SU-DHL-6 (cell line): ENCODE measurements around the gene GRIFIN.

ENCODE experiments used
- H2AFZ ChIP-seq: fragments of 200-600 bp; sonication (generic); 2 replicates; pipeline ENCODE4 v1.6.1; 2014; ENCODE audit warnings: low read depth, mild to moderate bottlenecking, moderate library complexity, mixed read lengths, antibody characterized with exemption, low read length; ENCODE audit not compliant: severe bottlenecking
- H3F3A ChIP-seq: fragments of 200-600 bp; shearing (Covaris generic); 2 replicates; pipeline ENCODE4 v1.6.0; 2016; ENCODE audit warnings: antibody characterized with exemption, mild to moderate bottlenecking; ENCODE audit not compliant: insufficient read depth
- H3K27ac ChIP-seq: fragments of 200-600 bp; sonication (generic); 2 replicates; pipeline ENCODE4 v1.5.1; 2016; ENCODE audit warnings: low read depth, mild to moderate bottlenecking, low read length, moderate library complexity, mixed read lengths
- H3K27me3 ChIP-seq: fragments of 200-600 bp; sonication (generic), shearing (Covaris generic); 2 replicates; pipeline ENCODE4 v1.6.0; 2014; ENCODE audit warnings: mild to moderate bottlenecking, low read length
- H3K36me3 ChIP-seq: fragments of 200-600 bp; sonication (generic); 2 replicates; pipeline ENCODE4 v1.6.1; 2014; ENCODE audit warnings: mild to moderate bottlenecking, low read length, mixed read lengths
- H3K4me2 ChIP-seq: fragments of 300-600, 200-600 bp; shearing (Covaris generic), sonication (generic); 2 replicates; pipeline ENCODE4 v1.6.0; 2014; ENCODE audit warnings: low read length, low read depth, mild to moderate bottlenecking; ENCODE audit not compliant: poor library complexity, severe bottlenecking
- H3K4me3 ChIP-seq: fragments of 200-600 bp; sonication (generic); 2 replicates; pipeline ENCODE4 v1.5.1; 2014; ENCODE audit warnings: antibody characterized with exemption, low read length, mild to moderate bottlenecking, mixed read lengths; ENCODE audit not compliant: insufficient read depth, poor library complexity, severe bottlenecking
- H3K79me2 ChIP-seq: fragments of 200-600 bp; sonication (generic); 2 replicates; pipeline ENCODE4 v1.6.1; 2014; ENCODE audit warnings: mild to moderate bottlenecking, low read length, moderate library complexity; ENCODE audit not compliant: insufficient read depth
- H3K9ac ChIP-seq: fragments of 200-600 bp; sonication (generic); 2 replicates; pipeline ENCODE4 v1.7.0; 2014; ENCODE audit warnings: mild to moderate bottlenecking, low read length
- H3K9me2 ChIP-seq: fragments of 200-600 bp; sonication (generic); replicated peaks from 2 replicates; pipeline ENCODE4 v1.6.1; 2014; ENCODE audit warnings: low read length; ENCODE audit not compliant: insufficient read depth
- H3K9me3 ChIP-seq: fragments of 200-600 bp; sonication (generic); 2 replicates; pipeline ENCODE4 v1.6.1; 2014; ENCODE audit warnings: low read length, mixed read lengths; ENCODE audit not compliant: insufficient read depth
- H4K20me1 ChIP-seq: fragments of 200-600 bp; sonication (generic); 2 replicates; pipeline ENCODE4 v1.6.1; 2014; ENCODE audit warnings: low read depth, mild to moderate bottlenecking, antibody characterized with exemption, low read length, moderate library complexity, mixed read lengths
- CTCF ChIP-seq: fragments of 200-600 bp; sonication (generic); IDR thresholded peaks from one replicate; pipeline ENCODE4 v1.5.1; 2017; ENCODE audit warnings: antibody characterized with exemption, mild to moderate bottlenecking, low read length, moderate library complexity; ENCODE audit not compliant: insufficient read depth, poor library complexity, severe bottlenecking
- EZH2phosphoT487 ChIP-seq: fragments of 200-600 bp; sonication (generic), shearing (Covaris generic); conservative IDR thresholded peaks from 2 replicates; pipeline ENCODE4 v1.6.1; 2018; ENCODE audit warnings: mild to moderate bottlenecking, antibody characterized with exemption, low read length, moderate library complexity, mixed read lengths

Gene GRIFIN

GRCh38 chr7:2499719-2500430 lies 23.7 kb upstream of the GRIFIN start:
- Histone ChIP-seq H3K9me3 (no peaks in the 10 kb centered on the region), H3K27me3 (no peaks in the 10 kb centered on the region), H3K9ac (no peak overlapping the region), H3K9me2 (no peaks in the 10 kb centered on the region), H3K79me2 (no peaks in the 10 kb centered on the region), H2AFZ (no peak overlapping the region), H4K20me1 (no peaks in the 10 kb centered on the region), H3F3A (no peaks in the 10 kb centered on the region), H3K36me3 (no peaks in the 10 kb centered on the region), H3K4me2 (no peak overlapping the region), H3K27ac (no peak overlapping the region), H3K4me3 (no peak overlapping the region)
- no peak for TF ChIP-seq EZH2phosphoT487
- no peak for TF ChIP-seq CTCF

- no peaks in the 10 kb centered on the region for H3K36me3 ChIP-seq
- H3K4me2 ChIP-seq: no peak overlapping the region
- H3K27ac ChIP-seq: no peak overlapping the region
- no peaks in the 10 kb centered on the region for H3K9me2 ChIP-seq
- H3F3A ChIP-seq: no peaks in the 10 kb centered on the region
- H3K79me2 ChIP-seq: no peaks in the 10 kb centered on the region
- no peak overlapping the region for H3K4me3 ChIP-seq
- H3K27me3 ChIP-seq: no peaks in the 10 kb centered on the region
- no peak overlapping the region for H3K9ac ChIP-seq
- no peak overlapping the region for H2AFZ ChIP-seq
- no peak for TF ChIP-seq EZH2phosphoT487
- no peaks in the 10 kb centered on the region for H3K9me3 ChIP-seq
- H4K20me1 ChIP-seq: no peaks in the 10 kb centered on the region
Observed at GRCh38 chr7:2499181-2499580, 23.0 kb upstream of the GRIFIN start.

DNA sequence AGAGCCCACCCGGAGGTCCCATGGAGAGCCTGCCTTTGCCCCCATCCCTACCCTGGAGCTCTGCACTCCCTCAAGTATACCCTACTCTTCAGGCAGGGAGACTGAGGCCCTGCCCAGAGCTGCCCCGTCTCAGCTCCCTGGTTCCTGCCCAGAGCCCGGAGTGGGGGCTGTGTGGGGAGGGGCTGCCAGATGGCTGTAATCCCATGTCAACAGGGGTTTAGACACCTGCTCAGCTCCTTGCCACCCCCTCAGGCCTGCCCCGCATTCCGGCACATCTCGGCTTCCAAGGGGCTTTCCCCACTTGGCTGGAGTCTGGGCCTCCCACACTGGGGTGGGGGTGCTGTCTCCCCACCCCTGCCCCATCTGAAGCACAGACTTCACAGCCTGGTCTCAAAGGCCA lies 22.5 kb upstream of the GRIFIN start:
- TF ChIP-seq CTCF: no peak
- no peak for TF ChIP-seq EZH2phosphoT487
- Histone ChIP-seq H3K36me3 (no peaks in the 10 kb centered on the region), H4K20me1 (no peaks in the 10 kb centered on the region), H3K9me3 (no peaks in the 10 kb centered on the region), H3F3A (no peaks in the 10 kb centered on the region), H3K79me2 (no peaks in the 10 kb centered on the region), H3K27ac (no peak overlapping the region), H3K27me3 (no peaks in the 10 kb centered on the region), H2AFZ (no peak overlapping the region), H3K4me2 (no peak overlapping the region), H3K4me3 (no peak overlapping the region), H3K9me2 (no peaks in the 10 kb centered on the region), H3K9ac (no peak overlapping the region)

DNA sequence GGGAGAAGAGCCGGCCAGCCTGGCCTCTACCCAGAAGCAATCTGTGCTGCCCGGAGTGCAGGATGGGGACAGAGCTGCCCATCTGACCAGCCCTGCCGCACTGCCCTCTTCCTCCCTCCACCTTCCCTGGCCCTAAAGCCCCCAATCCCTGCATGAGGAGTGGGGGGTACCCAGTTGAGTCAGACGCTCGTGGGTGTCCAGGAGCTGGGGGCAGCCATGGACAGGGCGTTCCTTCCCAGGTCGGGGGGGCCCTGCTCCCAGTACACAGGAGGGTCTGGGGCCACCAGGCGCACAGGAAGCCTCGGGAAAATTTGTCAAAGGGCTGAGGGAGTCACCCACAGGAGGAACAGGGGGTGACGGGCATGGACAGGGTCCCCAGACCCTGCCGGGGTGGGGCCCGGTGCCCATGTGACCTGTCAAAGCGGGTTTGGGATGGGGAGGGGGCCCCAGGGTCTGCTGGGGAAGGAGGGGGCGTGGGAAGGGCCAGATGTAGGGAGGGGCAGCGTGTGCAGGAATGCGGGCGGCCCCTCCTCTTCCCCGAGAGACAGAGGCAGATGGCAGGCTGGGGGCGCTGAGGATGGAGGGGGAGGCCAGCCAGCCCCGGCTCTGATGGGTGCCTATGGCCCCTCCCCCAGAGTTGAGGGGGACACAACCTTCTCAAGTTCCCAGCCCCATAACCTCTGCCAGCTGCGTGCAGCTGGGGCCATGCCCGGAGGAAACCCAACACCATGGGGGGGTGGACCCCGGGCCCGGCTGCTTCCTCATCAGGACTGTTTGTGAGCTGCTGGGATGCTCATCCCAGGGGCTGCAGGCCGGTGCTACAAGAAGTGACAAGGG lies 21.5 kb upstream of the GRIFIN start:
- Histone ChIP-seq H3K4me2 (no peak overlapping the region), H3K27ac (no peak overlapping the region), H3F3A (no peaks in the 10 kb centered on the region), H3K79me2 (no peaks in the 10 kb centered on the region), H3K9me3 (no peaks in the 10 kb centered on the region), H3K36me3 (no peaks in the 10 kb centered on the region), H3K4me3 (no peak overlapping the region), H3K27me3 (no peaks in the 10 kb centered on the region), H3K9me2 (no peaks in the 10 kb centered on the region), H3K9ac (no peak overlapping the region), H2AFZ (no peak overlapping the region), H4K20me1 (no peaks in the 10 kb centered on the region)
- TF ChIP-seq EZH2phosphoT487: no peak
- no peak for TF ChIP-seq CTCF
